ENCODE measurements around the gene KLC4. TPM values are rescaled to one million over a fixed set of nuclear protein-coding genes. Genes with fewer than 3 reads are reported as not detected.
A peak's percentile ranks its signal among the peaks of the same experiment; 100 is the strongest.

Gene KLC4
- total RNA-seq = 18.1 TPM
- long read RNA-seq, transcript KLC4-202 (16 exons, 2,404 nt) = major isoform, 14 of 36 reads
- long read RNA-seq, partial matches to known transcripts = 9 of 36 reads
- long read RNA-seq, other reads (novel, unspliced or antisense) = 9 of 36 reads

GRCh38 chr6:43059168-43060033 is at the start of gene KLC4, which contains the start of gene MRPL2:
Gene KLC4, plus strand, starts transcription at chr6:43059631. Its CDS starts 1,705 bp downstream, at chr6:43061336.
Gene MRPL2, minus strand, starts transcription at chr6:43059434. Its CDS starts 53 bp downstream, at chr6:43059381.
- DNase-seq (ENCODE audit: low spot score) = peak; percentile 98

DNA sequence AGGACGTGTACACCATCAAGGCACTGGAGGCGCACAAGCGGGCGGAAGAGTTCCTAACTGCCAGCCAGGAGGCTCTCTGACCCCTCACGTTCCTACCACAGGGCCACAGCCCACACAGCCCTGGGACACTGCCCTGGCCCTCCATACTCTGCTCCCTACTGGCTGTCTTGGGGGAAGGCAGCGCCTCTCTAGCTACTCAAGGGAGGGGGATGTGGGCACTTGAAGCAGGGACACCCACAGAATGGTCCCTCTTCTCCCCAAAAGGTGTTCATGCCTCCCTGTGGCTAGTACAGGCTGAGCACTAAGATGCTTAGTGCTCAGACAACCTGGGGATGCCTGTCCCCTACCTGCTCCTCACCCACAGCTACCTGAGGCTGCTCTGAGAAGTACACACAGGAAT is 48.2 kb upstream of the KLC4 start:
- DNase-seq (ENCODE audit: low spot score) = no peak

- DNase-seq (ENCODE audit: low spot score) = no peak
Measured at GRCh38 chr6:43012364-43012763, 47.1 kb upstream of the KLC4 start.

GRCh38 chr6:43013097-43013842 is 46.2 kb upstream of the KLC4 start:
- DNase-seq (ENCODE audit: low spot score) = peak; percentile 91

- peak; percentile 98 for DNase-seq (ENCODE audit: low spot score)
Measured at GRCh38 chr6:43013843-43014433, 45.5 kb upstream of the KLC4 start, which contains the start of the genes KLHDC3 and MEA1. Gene KLHDC3, plus strand, starts transcription at chr6:43014249. Its CDS starts 2,944 bp downstream, at chr6:43017193. Gene MEA1, minus strand, starts transcription at chr6:43013946. Its CDS starts 133 bp downstream, at chr6:43013813.

DNA sequence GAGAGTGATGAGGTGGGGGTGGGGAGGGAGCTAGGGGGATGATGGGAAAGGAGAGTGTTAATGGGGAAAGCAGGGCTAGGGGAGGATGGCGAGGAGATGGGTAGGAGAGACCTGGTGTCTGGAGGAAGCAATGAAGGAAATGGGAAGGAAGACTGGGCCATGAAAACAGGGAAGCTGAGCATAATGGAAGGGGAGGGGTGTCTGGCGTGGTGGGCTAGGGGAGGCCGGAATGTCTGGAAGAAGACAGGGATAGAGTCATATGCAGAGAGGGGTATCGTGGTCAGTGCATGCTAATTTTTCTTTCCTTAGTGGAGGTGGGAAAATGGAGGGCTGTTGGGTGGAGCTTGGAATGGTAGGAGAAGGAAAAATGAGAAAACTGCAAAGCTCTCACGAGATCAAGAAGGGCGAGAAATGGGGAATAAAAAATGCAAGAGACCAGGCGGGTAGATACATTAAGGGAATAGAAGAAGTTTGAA is 45.0 kb upstream of the KLC4 start:
- no peak for DNase-seq (ENCODE audit: low spot score)

GRCh38 chr6:43016176-43016942 is 43.1 kb upstream of the KLC4 start:
- no peak for DNase-seq (ENCODE audit: low spot score)

DNA sequence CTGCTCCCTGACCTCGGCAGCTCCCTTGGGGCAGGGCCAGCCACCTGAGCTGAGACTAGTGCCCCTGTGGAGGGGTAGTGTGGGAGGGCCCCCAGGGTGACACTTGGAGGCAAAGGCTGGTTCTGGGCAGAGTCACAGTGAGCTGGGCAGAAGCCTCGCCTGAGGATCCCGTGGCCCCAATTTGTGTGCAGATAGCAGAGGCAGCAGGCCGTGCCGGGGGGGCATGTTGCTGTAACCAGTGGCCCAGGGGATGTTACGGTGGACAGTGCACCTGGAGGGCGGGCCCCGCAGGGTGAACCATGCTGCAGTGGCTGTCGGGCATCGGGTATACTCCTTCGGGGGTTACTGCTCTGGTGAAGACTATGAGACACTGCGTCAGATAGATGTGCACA is 42.5 kb upstream of the KLC4 start:
- no peak for DNase-seq (ENCODE audit: low spot score)

DNA sequence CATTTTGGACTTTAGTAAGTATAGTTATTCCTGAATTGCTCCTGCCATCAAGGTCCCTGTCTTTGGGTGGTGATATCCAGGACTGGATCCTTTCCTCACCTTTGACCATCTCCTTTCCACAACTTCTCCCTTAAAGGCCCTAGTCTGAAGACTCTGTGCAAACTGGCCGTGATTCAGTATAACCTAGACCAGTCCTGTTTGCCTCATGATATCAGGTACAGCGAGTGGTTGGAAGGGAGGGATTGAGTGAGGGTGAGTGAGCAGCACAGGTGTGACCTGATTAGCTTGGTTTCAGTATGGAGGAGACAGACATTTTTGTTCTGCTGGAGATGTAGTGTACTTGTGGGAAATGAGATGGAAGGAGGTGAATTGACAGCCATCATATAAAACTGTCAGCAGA is 40.3 kb upstream of the KLC4 start:
- no peak for DNase-seq (ENCODE audit: low spot score)

DNA sequence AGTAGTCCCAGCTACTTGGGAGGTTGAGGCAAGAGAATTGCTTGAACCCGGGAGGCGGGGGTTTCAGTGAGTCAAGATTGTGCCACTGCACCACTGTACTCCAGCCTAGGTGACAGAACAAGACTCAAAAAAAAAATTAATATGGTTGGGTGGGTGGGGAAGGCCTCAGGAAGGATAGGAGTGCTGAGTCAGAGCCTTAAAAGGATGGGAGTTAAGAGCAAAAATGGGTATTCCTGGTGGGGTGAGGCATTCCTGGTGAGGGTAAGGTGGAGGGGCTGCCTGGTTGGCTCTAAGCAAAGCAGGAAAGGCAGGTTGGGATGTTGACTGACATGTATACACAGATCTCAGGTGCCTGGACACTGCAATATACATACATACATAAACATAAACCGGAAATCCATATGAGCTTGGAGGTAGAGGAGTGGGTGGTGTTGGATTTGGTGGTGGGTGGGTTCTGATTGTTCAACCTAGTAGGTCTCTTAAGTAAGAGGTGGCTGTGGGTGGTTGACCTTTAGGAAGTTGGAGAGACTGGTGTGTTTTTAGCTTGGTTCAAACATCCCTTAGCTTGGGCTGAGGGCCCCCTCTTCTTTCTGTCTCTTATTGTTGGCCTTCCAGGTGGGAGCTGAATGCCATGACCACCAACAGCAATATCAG is 39.3 kb upstream of the KLC4 start:
- no peak for DNase-seq (ENCODE audit: low spot score)

GRCh38 chr6:43020847-43021246 is 38.6 kb upstream of the KLC4 start:
- no peak for DNase-seq (ENCODE audit: low spot score)

- DNase-seq (ENCODE audit: low spot score) = peak; percentile 94
Measured at GRCh38 chr6:43021270-43022047, 38.0 kb upstream of the KLC4 start, which contains the start of gene RRP36. Gene RRP36, plus strand, starts transcription at chr6:43021623. Its CDS starts 32 bp downstream, at chr6:43021655.

DNA sequence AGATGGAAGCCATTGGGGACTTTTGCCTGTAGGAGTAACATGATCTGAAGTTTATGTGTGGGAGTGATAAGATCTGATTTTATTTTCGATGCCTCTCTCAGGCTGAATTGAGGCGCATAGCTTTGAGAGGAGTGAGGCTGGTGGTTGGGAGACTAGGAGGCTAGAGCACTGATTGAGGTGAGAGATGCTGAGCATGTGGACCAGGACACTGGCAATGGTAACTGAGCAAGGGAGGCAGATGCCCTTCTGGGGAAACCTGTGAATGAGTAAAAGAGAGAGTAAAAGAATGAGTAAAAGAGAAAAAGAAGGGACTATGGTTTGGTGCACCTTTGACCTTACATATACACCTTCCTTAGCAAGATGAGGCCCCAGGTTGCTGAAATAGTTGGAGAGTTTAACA is 35.0 kb upstream of the KLC4 start:
- no peak for DNase-seq (ENCODE audit: low spot score)

DNA sequence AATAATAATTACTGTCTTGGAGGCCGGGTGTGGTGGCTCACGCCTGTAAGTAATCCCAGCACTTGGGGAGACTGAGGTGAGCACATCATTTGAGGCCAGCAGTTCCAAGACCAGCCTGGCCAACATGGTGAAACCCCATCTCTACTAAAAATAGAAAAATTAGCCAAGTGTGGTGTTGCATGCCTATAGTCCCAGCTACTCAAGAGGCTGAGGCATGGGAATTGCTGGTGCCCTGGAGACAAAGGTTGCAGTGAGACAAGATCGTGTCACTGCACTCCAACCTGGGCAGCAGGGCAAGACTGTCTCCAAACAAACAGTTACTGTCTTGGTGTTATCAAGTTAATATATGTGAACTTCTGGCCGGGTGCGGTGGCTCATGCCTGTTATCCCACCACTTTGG is 33.1 kb upstream of the KLC4 start:
- DNase-seq (ENCODE audit: low spot score) = no peak

DNA sequence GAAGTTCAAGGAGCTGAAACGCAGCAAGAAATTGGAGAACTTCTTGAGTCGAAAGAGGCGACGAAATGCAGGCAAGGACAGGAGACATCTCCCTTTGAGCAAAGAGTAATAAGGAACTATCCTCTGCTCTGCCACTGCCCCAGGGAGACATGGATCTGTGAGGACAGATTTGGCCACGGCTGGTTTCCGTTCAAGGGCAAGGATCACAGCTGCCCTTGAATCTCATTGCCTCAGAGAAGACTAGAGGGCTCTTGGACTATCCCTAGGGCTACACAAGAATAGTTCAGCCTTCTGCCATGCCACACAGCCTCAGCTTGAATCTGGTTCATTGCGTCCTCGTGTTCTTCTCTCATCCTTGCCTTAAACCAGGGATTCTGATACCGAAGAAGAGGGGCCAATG is 30.3 kb upstream of the KLC4 start:
- no peak for DNase-seq (ENCODE audit: low spot score)

GRCh38 chr6:43032326-43032725 is 27.1 kb upstream of the KLC4 start:
- no peak for DNase-seq (ENCODE audit: low spot score)

DNA sequence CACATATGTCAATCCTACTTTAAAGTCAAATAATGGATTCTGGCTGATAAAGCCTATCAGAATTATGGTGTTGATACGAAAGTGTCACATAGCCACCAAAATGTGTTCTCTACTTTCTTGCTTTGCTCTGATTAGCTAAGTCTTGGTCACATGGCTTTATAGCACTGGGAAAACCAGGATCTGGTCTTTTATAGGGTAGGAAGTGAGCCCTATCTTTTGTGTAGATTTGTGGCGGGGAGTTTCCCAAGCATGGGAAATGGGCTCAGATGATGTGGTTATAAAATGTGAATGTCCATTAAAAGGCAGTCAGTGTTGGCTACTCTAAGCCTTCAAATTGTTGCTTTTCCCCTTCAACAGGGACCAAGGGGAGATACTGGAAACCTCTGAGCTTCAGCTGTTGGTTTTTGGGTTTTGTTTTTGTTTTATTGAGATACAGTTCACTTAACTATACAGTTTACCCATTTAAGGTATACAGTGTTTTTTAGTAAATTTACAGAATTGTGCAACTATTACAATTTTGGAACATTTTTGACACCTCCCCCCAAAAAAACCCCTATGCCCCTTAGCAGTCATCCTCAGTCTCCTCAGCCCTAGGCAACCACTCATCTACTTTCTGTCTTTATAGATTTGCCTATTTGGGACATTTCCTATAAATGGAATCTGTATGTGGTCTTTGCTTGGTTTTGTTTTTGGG is 25.8 kb upstream of the KLC4 start:
- DNase-seq (ENCODE audit: low spot score) = no peak

GRCh38 chr6:43034190-43034525 is 25.3 kb upstream of the KLC4 start:
- DNase-seq (ENCODE audit: low spot score) = no peak

Measured in mesenteric fat pad (tissue), 1 donor.